ENCODE results near the gene FAM13B.
A peak's percentile ranks its signal among the peaks of the same experiment; 100 is the strongest.

Gene FAM13B

DNA sequence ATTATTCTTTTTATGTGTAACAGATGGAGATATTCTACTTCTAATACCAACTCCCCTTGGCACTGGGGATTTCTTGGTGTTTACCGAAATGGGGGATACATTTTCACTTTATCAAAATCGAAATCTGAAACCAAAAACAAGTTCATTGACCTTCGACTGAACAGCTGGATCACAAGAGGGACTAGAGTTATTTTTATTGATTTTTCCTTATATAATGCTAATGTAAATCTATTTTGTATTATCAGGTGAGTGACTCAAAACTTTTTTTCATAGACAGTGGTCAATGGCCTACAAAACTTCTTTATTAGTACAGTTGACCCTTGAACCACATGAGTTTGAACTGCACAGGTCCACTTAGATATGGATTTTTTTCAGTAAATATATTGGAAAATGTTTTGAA is 133.4 kb downstream of the FAM13B start:
- DNase-seq (ENCODE audit: low read depth in 2 of 2), result no peak

- DNase-seq (ENCODE audit: low read depth in 2 of 2), result no peak
These were observed 136.3 kb downstream of the FAM13B start for GRCh38 chr5:137896560-137896959.

DNA sequence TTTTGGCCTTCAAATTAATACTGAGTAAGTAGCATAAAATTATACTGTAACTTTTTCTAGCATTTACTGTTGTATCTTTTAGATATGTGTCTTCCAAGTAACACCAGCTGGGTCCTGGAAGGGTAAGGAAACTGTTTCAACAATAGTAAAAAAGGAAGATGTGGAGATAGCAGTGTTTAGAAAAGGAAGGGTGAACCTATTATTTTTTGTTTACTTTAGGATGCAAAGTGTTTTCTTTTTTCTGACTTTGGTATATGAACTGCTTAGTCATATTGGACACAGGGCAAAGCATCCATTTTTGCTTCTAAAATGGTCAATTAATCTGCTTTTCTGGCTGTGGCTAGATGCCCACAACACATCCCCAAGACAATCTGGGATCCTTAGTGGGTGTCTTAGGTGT is 138.3 kb downstream of the FAM13B start:
- no peak for DNase-seq (ENCODE audit: low read depth in 2 of 2)

DNA sequence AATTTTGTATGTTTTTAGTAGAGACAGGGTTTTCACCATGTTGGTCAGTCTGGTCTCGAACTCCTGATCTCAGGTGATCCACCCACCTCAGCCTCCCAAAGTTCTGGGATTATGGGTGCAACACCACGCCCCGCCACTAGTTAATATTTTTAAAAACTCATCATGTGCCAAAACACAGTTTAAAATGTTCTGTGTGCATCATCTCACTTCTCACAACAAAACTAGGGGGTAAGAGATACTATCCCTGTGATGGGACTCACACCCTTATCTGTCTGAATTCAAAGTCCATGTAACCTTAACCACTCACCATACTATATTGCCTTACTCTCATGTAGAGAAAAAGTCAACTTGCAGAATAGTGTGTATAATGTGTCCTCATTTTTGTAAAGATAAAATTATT is 141.0 kb downstream of the FAM13B start:
- DNase-seq (ENCODE audit: low read depth in 2 of 2), result no peak

DNA sequence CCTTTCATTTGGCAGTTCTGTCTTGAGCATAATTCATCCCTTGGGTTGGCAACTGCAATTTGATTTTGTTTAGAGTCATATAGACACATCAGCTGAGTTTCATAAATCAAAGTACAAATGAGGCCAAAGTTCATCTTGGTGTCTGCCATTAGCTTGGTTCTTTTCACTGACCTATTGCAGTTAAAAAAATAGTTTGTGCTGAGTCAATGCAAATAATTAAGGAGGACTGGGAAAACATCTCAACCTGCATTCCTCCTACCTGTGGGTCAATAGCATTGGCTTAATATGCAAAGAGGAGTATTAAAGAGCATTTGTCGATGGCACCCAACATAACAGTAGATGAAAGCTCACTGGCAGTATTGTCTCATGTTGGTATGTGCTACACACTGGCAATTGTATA is 142.0 kb downstream of the FAM13B start:
- DNase-seq (ENCODE audit: low read depth in 2 of 2), result no peak

- DNase-seq (ENCODE audit: low read depth in 2 of 2), result peak; percentile 62 to 66
These were observed 143.8 kb downstream of the FAM13B start, which contains the start of gene PKD2L2 for GRCh38 chr5:137888863-137889759. TSS of gene PKD2L2 (plus strand) at chr5:137889457. CDS start at chr5:137889492, 35 bp downstream.

DNA sequence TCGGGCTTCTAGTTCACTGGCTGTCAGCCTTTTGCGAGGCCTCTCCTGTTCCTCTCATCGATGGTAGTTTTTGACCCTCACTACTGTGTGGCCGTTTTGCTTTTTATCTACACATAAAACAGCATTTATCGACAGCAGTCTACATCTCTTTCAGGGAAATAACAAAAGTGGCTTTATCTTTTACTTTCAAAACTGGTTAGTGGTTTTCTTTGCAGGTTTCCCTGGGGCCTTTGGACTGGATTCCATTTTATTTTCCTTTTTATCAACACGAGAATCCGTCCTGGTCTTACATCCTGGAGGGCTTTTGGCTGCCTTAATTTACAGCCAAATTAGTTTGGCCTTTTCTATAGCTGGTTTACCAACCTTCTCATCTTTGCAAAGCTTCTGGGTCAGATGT is 144.4 kb downstream of the FAM13B start:
- DNase-seq (ENCODE audit: low read depth in 2 of 2), result no peak

Measured in stimulated activated CD8-positive, alpha-beta memory T cell treated with anti-CD3 and anti-CD28 coated beads, Interleukin-7, amount 100 ng/mL, for 1 hour (primary cell).